ENCODE data around the gene ACER1.
"Not testable (repeated sequence)": the region's sequence is repeated elsewhere in the genome, so short reads cannot be mapped to it uniquely, and the experiment has no call there.

The ACER1 gene

DNA sequence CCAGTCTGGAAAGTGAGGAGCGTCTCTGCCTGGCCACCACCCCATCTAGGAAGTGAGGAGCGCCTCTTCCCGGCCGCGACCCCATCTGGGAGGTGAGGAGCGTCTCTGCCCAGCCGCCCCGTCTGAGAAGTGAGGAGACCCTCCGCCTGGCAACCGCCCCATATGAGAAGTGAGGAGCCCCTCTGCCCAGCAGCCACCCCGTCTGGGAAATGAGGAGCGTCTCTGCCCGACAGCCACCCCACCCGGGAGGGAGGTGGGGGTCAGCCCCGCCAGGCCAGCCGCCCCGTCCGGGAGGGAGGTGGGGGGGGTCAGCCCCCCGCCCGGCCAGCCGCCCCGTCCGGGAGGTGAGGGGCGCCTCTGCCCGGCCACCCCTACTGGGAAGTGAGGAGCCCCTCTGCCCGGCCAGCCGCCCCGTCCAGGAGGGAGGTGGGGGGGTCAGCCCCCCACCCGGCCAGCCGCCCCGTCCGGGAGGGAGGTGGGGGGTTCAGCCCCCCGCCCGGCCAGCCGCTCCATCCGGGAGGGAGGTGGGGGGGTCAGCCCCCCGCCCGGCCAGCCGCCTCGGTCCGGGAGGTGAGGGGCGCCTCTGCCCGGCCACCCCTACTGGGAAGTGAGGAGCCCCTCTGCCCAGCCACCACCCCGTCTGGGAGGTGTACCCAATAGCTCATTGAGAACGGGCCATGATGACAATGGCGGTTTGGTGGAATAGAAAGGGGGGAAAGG is 22.1 kb upstream of the ACER1 start:
- DNase-seq: not testable (repeated sequence)

DNA sequence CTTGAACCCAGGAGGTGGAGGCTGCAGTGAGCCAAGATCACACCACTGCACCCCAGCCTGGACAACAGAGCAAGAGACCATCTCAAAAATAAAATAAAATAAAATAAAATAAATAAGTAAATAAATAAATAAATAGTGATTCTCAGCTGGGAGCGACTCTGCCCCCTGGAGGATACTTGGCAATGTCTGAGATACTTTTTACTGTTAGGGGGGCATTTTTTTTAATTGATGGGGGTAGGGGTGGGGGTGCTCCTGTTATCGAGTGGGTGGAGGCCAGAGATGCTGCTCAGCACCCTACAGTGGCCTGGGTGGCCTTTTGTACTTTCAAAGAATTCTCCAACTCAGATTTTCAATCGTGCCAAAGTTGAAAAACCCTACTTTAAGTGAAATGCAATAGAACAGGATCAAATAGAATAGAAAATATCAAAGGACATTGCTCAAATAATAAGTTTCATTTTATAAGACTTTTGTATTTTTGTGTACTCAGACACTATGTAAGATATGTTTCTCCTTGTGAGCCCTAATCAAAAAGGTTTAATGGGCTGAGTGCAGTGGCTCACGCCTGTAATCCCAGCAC is 20.8 kb upstream of the ACER1 start:
- DNase-seq: no peak

DNA sequence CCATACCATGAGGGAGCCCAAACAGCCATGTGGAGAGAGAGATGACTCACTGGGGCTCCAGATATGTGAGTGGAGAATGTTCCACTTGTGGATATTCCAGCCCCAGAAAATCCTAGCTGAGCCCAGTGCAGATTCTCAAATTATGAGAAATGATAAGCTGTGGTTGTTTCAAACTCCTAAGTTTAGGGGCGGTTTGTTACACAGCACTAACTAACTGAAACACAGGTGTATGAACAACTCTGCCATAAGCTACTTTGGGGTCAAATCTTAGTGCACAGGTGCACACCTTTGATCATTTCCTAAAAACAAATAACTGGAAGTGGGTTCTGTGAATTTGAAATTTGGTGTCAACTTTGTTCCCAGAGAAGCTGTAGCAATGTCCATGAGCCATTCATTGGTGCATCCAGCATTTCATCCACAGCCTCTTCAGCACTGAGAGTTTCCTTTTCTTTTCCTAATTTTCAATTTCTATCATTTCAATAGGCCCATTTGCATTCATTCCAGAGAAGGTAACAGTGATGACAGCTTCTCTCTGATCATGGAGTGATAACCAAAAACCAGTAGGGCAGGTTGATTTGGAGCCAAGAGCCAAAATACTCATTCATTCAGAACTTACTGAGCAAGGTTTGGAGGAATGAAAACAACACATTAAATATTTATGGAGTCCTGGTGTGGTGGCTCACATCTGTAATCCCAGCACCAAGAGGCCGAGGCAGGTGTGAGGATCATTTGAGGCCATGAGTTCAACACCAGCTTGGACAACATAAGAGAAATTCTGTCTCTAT is 19.2 kb upstream of the ACER1 start:
- DNase-seq: no peak

DNA sequence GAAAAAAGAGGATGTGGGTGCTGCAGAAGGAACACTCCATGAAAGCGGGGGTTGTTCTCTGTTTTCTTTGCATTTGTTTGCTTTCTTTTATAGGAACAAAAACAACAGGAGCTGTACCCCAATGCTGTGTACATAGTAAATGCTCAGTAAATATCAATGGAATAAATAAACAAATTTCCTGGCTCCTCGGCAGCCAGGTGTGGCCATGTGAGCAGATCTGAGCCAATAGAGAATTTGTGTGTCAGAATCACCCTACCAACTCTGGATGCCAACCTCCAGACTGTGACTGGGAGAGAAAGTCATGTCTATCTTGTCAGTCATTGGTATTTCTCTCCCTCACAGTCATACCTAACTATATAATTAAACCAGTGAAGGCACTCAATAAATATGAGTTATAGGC is 17.3 kb upstream of the ACER1 start:
- DNase-seq: no peak

DNA sequence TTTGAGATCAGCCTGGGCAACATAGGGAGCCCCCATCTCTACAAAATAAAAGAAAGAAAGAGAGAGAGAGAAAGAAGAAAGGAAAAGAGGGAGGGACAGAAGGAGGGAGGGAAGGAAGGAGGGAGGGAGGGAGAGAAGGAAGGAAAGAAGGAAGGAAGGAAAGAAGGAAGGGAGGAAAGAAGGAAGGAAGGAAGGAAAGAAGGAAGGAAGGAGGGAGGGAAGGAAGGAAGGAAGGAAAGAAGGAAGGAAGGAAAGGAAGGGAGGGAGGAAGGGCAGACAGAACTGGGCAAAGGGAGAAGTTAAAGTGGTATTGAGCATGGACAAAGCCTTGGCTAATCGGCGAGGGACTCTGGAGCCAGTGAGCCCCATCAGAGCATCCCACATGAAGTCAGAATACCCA is 15.9 kb upstream of the ACER1 start:
- DNase-seq: not testable (repeated sequence)

DNA sequence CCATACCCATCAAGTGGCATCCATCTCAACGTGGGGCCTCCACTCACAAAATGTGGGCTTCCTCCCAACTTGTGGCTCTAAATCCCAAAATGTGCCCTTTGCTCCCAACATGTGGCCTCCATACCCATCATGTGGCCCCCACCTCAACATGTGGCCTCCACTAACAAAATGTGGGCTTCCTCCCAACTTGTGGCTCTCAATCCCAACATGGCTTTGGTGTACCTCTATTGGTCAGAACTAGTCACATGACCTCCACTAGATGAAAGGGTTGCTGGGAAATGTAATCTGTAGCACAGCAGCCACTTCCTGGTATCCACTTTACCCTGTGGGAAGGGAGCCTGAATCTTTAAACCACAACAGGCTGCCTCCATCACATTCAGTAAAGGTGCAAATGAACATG is 10.1 kb upstream of the ACER1 start:
- no peak for DNase-seq

DNA sequence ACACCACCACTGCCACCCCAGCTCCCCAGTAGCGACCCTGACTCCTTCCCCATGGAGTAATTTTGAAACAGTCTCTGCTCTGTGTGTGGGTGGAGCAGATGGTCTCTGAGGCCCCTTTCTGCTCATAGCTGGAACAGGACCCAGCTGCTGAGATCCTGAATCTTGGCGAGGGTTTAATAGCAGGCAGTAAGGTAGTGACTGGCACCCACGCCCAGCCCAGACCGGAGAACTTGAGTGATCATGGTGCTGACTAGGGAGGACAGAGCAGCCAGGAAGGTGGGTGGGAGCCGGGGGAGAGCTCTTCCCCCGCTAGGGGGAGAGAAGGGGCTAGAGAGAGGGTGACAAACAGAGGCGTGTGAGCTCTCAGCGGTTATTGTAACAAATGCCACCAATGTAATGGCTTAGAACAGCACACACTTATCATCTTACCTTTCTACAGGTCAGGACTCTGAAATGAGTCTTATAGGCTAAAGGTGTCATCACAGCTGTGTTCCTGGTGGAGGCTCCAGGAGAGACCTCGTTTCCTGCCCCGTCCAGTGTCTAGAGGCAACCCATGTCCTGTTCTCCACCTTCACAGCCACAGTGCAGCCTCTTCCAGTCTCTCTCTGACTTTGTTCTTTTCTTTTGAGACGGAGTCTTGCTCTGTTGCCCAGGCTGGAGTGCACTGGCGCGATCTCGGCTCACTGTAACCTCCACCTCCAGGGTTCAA is 7.2 kb upstream of the ACER1 start:
- no peak for DNase-seq

DNA sequence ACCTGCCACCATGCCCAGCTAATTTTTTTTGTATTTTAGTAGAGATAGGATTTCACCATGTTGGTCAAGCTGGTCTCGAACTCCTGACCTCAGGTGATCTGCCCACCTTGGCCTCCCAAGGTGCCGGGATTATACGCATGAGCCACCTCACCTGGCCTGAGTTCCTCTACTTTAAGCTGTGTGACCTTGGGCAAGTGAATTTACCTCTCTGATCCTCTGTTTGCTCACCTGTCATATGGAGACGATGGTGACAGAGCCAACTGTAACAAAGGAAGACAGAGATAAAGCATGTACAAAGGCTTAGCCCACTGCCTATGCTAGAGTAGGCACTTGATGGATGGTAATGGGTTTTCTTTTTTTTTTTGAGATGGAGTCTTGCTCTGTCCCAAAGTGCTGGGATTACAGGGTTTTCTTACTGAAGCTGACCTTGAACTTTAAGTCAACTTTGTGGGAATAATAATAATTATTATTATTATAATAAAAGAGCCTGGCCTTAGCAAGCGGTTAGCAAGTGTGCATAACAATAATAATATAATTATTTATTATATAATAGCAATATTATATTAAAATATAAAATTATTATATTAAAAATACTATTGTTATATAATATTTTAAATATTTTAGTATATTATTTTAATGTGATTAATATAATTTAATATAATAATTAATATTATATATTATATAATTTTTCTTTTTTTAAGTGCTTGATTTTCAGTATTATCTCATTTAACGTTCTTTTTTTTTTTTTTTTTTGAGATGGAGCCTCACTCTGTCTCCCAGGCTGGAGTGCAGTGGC is 1.3 kb upstream of the ACER1 start:
- DNase-seq: no peak

DNA sequence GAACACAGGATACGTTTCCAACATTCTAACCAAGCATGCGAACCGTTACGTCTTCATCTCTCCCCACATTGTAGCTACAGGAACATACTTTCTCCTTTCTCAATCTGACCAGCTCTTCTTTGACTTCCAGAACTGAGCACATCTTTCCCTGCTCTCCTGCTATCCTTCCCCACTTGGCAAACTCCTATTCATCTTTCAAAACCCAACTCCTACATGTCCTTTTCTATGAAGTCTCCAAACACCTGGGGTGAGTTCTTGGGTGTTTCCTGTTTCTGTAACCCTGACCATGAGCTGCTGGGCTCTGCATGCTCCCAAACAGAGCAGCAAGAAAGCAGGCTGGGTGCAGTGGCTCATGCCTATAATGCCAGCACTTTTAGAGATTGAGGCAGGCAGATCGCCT is 6.6 kb downstream of the ACER1 start:
- no peak for DNase-seq

DNA sequence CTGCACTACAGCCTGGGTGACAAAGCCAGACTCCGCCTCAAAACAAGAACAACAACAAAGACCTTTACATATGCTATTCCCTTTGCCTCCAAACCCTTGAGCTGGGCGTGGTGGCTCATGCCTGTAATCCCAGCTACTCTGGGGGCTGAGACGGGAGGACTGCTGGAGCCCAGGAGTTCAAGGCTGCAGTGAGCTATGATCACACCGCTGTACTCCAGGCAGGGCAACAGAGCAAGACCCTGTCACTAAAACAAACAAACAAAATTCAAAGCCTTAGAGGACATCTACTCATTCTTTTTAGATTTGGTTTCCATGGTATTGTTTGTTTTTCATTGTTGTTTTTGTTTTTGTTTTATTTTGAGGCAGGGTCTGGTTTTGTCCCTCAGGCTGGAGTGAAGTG is 7.8 kb downstream of the ACER1 start:
- no peak for DNase-seq

DNA sequence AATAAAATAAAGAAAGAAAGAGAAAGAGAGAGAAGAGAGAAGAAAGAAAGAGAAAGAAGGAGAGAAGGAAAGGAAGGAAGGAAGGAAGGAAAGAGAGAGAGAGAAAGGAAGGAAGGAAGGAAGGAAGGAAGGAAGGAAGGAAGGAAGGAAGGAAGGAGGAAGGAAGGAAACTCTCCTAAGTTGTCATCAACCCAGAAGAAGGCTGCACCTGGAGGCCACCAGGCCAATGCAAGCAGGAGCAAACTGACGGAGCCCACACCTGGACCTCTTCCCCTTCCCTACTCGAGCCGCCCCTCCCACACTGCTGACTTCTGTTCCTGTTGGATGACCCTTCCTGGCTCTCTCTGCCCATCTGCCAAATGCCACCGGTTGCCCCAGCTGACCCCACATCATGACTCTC is 8.7 kb downstream of the ACER1 start:
- DNase-seq: no peak

DNA sequence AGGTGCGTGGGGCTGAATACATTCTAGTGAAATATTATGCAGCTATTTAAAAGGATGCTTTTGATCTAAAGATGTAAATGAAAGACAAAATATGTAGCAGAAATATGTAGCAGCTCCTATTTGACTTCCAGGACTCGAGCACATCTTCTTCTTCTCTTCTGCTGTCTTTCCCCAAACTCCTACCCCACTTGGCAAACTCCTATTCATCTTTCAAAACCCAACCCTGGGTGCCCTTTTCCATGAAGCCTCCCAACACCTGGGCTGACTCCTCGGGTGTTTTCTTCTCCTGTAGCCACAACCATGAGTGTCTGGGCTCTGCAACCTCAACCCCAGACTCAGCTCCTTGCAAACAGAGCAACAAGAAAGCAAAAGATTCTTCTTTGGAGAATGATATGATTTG is 11.1 kb downstream of the ACER1 start:
- no peak for DNase-seq

DNA sequence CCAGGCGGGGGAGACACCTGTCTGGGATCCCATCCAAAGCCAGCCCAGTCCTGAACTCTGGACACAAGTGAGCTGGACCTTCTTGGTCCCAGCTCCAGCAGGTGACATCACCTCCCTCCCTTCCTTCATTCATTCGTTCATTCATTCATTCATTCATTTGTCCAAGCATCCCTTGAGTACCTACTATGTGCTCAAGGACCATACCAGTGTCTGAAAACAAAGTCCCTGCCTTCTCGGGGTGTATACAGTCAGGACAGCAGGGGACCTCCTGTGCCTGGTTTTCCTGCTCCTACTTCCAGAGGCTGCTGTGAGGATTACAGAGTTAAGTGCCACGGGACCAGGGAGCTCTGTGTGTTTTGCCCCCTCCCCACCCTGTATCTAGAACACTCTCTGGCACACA is 14.0 kb downstream of the ACER1 start:
- no peak for DNase-seq

DNA sequence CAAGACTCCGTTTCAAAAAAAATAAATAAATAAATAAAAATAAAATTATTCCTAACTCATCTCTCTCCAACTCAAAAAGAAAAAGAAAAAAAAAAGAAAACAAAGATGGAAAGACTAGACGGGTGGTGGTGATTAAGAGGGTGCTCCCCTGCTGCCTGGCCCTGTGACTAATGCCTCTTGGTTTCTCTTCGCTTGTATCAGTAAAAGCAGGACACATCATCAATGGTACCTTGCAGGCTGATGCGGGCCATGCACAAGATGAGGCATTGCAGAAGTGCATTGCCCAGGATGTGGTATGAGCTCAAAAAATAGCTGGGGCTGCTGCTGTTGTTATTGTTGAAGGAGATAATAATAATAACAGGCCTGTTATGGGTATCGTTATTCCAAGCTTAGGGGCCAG is 14.6 kb downstream of the ACER1 start:
- peak; percentile 12 for DNase-seq

DNA sequence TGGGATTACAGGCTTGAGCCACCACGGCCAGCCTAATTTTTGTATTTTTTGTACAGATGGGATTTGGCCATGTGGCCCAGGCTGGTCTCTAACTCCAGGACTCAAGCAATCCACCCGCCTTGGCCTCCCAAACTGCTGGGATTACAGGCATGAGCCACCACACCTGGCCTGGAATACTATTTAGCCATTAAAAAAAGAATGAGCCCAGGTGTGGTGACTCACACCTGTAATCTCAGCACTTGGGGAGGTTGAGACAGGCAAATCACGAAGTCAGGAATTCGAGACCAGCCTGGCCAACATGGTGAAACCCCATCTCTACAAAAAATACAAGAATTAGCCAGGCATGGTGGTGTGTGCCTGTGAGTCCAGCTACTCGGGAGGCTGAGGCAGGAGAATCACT is 17.8 kb downstream of the ACER1 start:
- not testable (repeated sequence) for DNase-seq

DNA sequence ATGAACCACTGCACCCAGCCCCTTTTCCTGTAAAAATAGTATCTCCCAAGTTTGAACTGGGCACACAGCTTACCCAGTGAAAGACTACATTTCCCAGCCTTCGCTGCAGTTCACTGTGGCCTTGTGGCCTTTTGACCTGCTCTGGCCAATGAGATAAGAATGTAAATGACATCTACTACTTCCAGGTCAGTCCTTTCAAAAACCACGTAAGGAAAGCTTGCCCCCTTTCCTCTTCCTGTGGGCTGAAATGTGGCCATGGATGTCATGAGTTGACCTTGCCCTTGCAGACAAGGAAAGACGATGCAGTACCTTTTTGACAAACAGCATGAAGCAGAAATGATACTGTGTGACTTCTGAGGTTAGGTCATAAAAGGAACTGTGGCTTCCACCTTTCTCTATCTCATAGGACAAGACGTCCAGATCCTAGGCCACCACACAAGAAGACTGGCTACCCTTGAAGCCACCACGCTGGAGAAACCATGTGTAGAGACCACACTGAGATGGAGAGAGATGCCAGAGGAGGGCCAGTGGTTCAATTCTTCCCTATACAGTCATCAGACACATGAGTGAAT is 19.9 kb downstream of the ACER1 start:
- no peak for DNase-seq

DNA sequence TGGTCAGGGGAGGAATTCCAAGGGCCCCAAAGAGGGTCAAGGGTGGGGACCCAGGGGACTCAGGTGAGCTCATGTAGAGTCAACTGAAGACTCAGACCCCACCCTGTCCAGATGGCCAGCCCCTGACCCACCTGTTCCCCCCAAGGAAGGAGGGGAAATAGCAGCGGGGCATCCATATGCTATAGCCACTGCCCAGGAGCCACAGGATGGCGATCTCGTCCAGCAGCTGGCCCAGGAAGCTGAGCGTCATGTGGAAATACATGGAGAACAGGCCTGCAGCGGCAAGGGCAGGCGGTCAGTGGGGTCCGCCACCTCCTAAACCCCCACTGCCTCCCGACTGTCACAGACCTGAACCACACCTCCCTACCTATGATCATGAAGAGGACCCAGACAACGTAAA is 21.4 kb downstream of the ACER1 start:
- DNase-seq: no peak

DNA sequence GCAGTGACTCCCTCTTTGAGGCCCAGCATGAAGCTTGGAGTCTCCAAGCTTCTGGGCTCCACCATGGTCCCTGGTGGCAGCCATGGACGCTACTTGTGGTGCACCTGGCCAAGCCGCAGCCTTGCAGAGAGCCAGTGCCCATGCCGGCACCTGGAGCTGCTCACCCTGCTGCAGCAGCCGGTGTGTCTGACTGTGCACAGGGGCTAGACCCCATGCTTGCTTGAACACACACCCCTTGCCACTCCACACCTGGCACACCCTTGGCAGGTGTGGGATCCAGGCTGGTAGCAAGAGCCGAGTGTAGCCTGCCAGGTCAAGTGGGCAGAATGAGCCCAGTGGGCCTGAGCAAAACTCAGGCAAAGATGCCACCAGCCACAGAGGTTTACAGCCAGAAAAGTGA is 35.0 kb downstream of the ACER1 start:
- no peak for DNase-seq

DNA sequence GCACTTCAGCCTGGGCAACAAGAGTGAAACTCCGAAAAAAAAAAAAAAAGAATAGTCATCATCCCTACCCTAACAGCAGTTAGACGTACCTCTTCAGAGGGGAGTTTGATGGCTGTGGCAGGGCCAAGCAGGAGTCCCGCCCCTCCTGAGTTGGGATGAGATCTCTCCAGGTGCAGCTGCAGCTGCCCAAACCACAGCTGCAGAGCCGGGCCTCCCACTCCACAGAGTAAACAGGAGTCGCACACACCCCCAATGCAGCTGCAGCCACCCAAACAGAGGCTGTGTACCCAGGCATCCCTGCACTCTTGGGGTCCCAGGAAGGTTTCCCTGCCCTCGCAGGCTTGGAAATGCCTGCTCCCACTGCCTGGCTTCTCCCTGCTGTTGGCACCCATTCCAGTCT is 36.2 kb downstream of the ACER1 start:
- DNase-seq: no peak

DNA sequence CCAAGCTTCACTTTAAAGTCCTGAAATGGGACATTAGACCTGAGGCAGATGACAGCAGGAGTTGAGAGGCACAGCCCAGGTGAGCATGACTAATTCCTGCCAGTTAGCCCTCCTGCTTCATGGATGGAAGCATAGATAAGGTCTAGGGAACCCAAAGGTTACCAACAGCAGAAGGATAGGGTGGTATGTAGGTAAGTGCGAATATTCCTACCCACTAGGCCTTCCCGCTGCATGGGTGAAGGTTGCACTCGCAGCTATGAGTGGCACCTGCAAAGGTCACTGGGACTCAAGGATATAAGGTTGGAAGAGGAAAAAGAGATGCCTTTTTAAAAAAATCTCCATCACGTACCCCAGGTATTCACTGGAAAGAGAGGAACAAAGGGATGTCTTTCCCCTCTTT is 41.4 kb downstream of the ACER1 start:
- no peak for DNase-seq

DNA sequence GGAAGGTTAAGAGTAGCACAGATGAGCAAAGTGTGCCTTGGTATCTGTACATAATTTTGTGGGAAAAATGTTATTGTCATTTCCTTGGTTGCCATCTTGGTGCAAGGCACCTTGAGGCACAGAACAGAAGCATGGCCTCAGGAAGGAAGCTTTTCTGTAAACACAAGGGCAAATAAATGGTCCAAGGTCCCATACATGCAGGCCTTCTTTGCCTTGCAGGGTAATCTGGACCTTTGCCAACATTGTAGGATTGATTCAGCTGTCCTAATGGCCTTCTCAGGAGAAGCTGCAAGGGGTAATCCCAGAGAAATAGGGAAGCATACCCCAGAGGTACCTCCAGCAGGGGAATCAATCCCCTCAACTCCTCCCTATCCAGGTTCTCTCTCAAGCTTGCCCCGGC is 44.7 kb downstream of the ACER1 start:
- no peak for DNase-seq

DNA sequence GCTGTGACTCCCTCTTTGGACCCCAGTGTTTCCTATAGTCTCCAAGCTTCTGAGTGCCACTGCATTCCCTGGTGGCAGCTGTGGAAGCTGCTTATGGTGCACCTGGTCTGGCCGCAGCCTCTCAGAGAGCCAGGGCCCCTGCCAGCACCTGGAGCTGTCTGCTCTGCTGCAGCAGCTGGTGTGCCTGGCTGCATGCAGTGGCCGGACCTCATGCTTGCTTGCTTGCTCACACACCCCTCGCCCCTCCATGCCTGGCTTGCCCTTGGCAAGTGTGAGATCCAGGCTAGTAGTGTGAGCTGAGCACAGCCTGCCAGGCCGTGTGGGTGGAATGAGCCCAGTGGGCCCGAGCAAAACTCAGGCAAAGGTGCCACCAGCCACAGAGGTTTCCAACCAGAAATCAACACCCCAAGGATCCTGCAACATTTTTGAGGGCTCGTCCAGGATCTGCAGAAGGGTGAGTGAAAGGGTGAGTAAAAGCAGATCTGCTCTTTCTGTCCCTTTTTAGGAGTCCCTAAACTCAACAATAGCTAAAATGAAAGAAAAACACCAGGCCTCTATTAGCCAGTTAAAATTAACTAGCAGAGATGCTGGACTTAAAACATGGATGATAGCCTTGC is 46.0 kb downstream of the ACER1 start:
- DNase-seq: no peak
